SU-DHL-6 (cell line): ENCODE data around the gene ALX4.

Experiments
- H2AFZ ChIP-seq: fragments of 200-600 bp; sonication (generic); 2 replicates; pipeline ENCODE4 v1.6.1; 2014; ENCODE audit warnings: low read depth, mild to moderate bottlenecking, moderate library complexity, mixed read lengths, antibody characterized with exemption, low read length; ENCODE audit not compliant: severe bottlenecking
- H3F3A ChIP-seq: fragments of 200-600 bp; shearing (Covaris generic); 2 replicates; pipeline ENCODE4 v1.6.0; 2016; ENCODE audit warnings: antibody characterized with exemption, mild to moderate bottlenecking; ENCODE audit not compliant: insufficient read depth
- H3K27ac ChIP-seq: fragments of 200-600 bp; sonication (generic); 2 replicates; pipeline ENCODE4 v1.5.1; 2016; ENCODE audit warnings: low read depth, mild to moderate bottlenecking, low read length, moderate library complexity, mixed read lengths
- H3K27me3 ChIP-seq: fragments of 200-600 bp; sonication (generic), shearing (Covaris generic); 2 replicates; pipeline ENCODE4 v1.6.0; 2014; ENCODE audit warnings: mild to moderate bottlenecking, low read length
- H3K36me3 ChIP-seq: fragments of 200-600 bp; sonication (generic); 2 replicates; pipeline ENCODE4 v1.6.1; 2014; ENCODE audit warnings: mild to moderate bottlenecking, low read length, mixed read lengths
- H3K4me2 ChIP-seq: fragments of 300-600, 200-600 bp; shearing (Covaris generic), sonication (generic); 2 replicates; pipeline ENCODE4 v1.6.0; 2014; ENCODE audit warnings: low read length, low read depth, mild to moderate bottlenecking; ENCODE audit not compliant: poor library complexity, severe bottlenecking
- H3K4me3 ChIP-seq: fragments of 200-600 bp; sonication (generic); 2 replicates; pipeline ENCODE4 v1.5.1; 2014; ENCODE audit warnings: antibody characterized with exemption, low read length, mild to moderate bottlenecking, mixed read lengths; ENCODE audit not compliant: insufficient read depth, poor library complexity, severe bottlenecking
- H3K79me2 ChIP-seq: fragments of 200-600 bp; sonication (generic); 2 replicates; pipeline ENCODE4 v1.6.1; 2014; ENCODE audit warnings: mild to moderate bottlenecking, low read length, moderate library complexity; ENCODE audit not compliant: insufficient read depth
- H3K9ac ChIP-seq: fragments of 200-600 bp; sonication (generic); 2 replicates; pipeline ENCODE4 v1.7.0; 2014; ENCODE audit warnings: mild to moderate bottlenecking, low read length
- H3K9me2 ChIP-seq: fragments of 200-600 bp; sonication (generic); replicated peaks from 2 replicates; pipeline ENCODE4 v1.6.1; 2014; ENCODE audit warnings: low read length; ENCODE audit not compliant: insufficient read depth
- H3K9me3 ChIP-seq: fragments of 200-600 bp; sonication (generic); 2 replicates; pipeline ENCODE4 v1.6.1; 2014; ENCODE audit warnings: low read length, mixed read lengths; ENCODE audit not compliant: insufficient read depth
- H4K20me1 ChIP-seq: fragments of 200-600 bp; sonication (generic); 2 replicates; pipeline ENCODE4 v1.6.1; 2014; ENCODE audit warnings: low read depth, mild to moderate bottlenecking, antibody characterized with exemption, low read length, moderate library complexity, mixed read lengths
- CTCF ChIP-seq: fragments of 200-600 bp; sonication (generic); IDR thresholded peaks from one replicate; pipeline ENCODE4 v1.5.1; 2017; ENCODE audit warnings: antibody characterized with exemption, mild to moderate bottlenecking, low read length, moderate library complexity; ENCODE audit not compliant: insufficient read depth, poor library complexity, severe bottlenecking
- EZH2phosphoT487 ChIP-seq: fragments of 200-600 bp; sonication (generic), shearing (Covaris generic); conservative IDR thresholded peaks from 2 replicates; pipeline ENCODE4 v1.6.1; 2018; ENCODE audit warnings: mild to moderate bottlenecking, antibody characterized with exemption, low read length, moderate library complexity, mixed read lengths

Gene ALX4

GRCh38 chr11:44223238-44223637 lies 86.7 kb downstream of the ALX4 start:
- Histone ChIP-seq H3K27me3 (no peaks in the 10 kb centered on the region), H3K27ac (no peak overlapping the region), H2AFZ (no peak overlapping the region), H3K4me2 (no peak overlapping the region), H3K4me3 (no peak overlapping the region), H3K36me3 (no peaks in the 10 kb centered on the region), H3K79me2 (no peaks in the 10 kb centered on the region), H3K9ac (no peak overlapping the region), H4K20me1 (no peaks in the 10 kb centered on the region), H3K9me3 (no peaks in the 10 kb centered on the region), H3K9me2 (no peaks in the 10 kb centered on the region), H3F3A (no peaks in the 10 kb centered on the region)
- TF ChIP-seq EZH2phosphoT487 (no peak), CTCF (no peak)

- Histone ChIP-seq H3K9ac (no peak overlapping the region), H4K20me1 (no peaks in the 10 kb centered on the region), H3K79me2 (no peaks in the 10 kb centered on the region), H3K4me3 (no peak overlapping the region), H3K9me3 (no peaks in the 10 kb centered on the region), H3K9me2 (no peaks in the 10 kb centered on the region), H3K27me3 (no peaks in the 10 kb centered on the region), H3K4me2 (no peak overlapping the region), H2AFZ (no peak overlapping the region), H3K36me3 (no peaks in the 10 kb centered on the region), H3K27ac (no peak overlapping the region), H3F3A (no peaks in the 10 kb centered on the region)
- TF ChIP-seq EZH2phosphoT487, result no peak
- no peak for TF ChIP-seq CTCF
Measured at GRCh38 chr11:44221992-44222391, 87.9 kb downstream of the ALX4 start.

DNA sequence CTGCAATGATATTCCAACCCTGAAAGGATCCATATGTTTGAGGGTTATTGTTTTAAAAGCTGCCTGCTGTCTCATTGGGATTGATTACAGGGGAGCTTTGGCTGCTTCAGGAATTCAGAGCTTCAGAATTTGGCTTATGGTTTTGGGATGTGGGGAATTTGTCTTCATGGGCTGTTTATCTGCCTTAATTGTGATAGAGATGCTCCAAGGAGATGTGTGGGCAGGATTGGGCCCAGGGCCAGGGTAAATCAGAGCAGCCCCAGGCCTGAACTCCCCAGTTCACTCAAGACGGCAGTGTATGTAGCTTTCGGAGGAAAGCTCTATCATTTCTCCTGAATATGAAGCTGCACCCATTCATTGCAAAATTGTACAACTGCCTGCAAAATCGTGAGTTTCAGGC lies 88.5 kb downstream of the ALX4 start:
- TF ChIP-seq EZH2phosphoT487 (no peak), CTCF (no peak)
- H4K20me1 ChIP-seq, result no peaks in the 10 kb centered on the region
- H3K27me3 ChIP-seq, result no peaks in the 10 kb centered on the region
- no peaks in the 10 kb centered on the region for H3K79me2 ChIP-seq
- no peak overlapping the region for H3K9ac ChIP-seq
- no peaks in the 10 kb centered on the region for H3K9me3 ChIP-seq
- no peak overlapping the region for H2AFZ ChIP-seq
- H3F3A ChIP-seq, result no peaks in the 10 kb centered on the region
- no peaks in the 10 kb centered on the region for H3K36me3 ChIP-seq
- H3K4me3 ChIP-seq, result no peak overlapping the region
- H3K4me2 ChIP-seq, result no peak overlapping the region
- no peaks in the 10 kb centered on the region for H3K9me2 ChIP-seq
- H3K27ac ChIP-seq, result no peak overlapping the region
